ENCODE results near the gene OSBPL3. TPM values are rescaled to one million over a fixed set of nuclear protein-coding genes. Genes with fewer than 3 reads are reported as not detected.

Gene OSBPL3
- total RNA-seq, 2 experiments from 2014 or later = 41.2 to 45.1 TPM

- no peak for DNase-seq
- H3K4me3 Mint-ChIP-seq = no peak overlapping the region
- CTCF ChIA-PET = no interaction called here
- H3K9me3 Mint-ChIP-seq = peaks cover 8% of the 10 kb centered on the region
- POLR2A ChIA-PET = no interaction called here
- peaks cover 5% of the 10 kb centered on the region for H3K4me1 Mint-ChIP-seq (ENCODE audit: low read depth)
- no peak overlapping the region for H3K27ac Mint-ChIP-seq
- H3K27me3 Mint-ChIP-seq = no peaks in the 10 kb centered on the region
- H3K36me3 Mint-ChIP-seq = peaks cover 10% of the 10 kb centered on the region
- intact Hi-C loops (cut with micrococcal nuclease) = no loop called here
Observed at GRCh38 chr7:24783698-24784097, 196.3 kb downstream of the OSBPL3 start.

- H3K36me3 Mint-ChIP-seq = peaks cover 10% of the 10 kb centered on the region
- H3K27ac Mint-ChIP-seq = no peak overlapping the region
- H3K9me3 Mint-ChIP-seq = peaks cover 8% of the 10 kb centered on the region
- POLR2A ChIA-PET = no interaction called here
- H3K4me1 Mint-ChIP-seq (ENCODE audit: low read depth) = peaks cover 5% of the 10 kb centered on the region
- H3K27me3 Mint-ChIP-seq = no peaks in the 10 kb centered on the region
- DNase-seq = no peak
- intact Hi-C loops (cut with micrococcal nuclease) = no loop called here
- no peak overlapping the region for H3K4me3 Mint-ChIP-seq
- CTCF ChIA-PET = interaction anchor here (0.5 to 1.9 kb wide), 2 partner anchors 289 to 314 kb away, joined by 3 to 5 read pairs; no protein-coding TSS in a partner anchor
Observed at GRCh38 chr7:24781106-24781505, 198.9 kb downstream of the OSBPL3 start.

DNA sequence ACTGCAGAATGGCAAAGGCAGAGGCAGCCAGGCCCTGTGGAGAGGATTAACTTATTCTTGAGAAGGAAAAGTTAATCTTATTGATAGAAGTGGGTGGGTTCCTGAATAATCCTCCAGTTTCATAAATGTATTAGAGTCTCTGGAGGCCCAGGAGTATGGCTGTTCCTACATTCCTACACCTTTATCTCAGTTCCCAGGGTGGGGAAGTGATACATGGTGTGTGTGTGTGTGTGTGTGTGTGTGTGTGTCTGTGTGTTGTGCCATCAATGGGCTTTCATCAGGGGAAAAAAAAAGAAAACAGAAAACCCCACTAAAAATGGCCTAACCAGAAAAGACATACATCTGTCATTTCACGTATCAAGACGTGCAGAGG lies 200.7 kb downstream of the OSBPL3 start:
- DNase-seq = no peak
- peaks cover 8% of the 10 kb centered on the region for H3K9me3 Mint-ChIP-seq
- POLR2A ChIA-PET = interaction anchor here (1.0 kb wide), 1 partner anchor 29 kb away, joined by 3 read pairs; no protein-coding TSS in a partner anchor
- H3K4me1 Mint-ChIP-seq (ENCODE audit: low read depth) = peaks cover 5% of the 10 kb centered on the region
- no peaks in the 10 kb centered on the region for H3K27me3 Mint-ChIP-seq
- H3K4me3 Mint-ChIP-seq = no peak overlapping the region
- H3K36me3 Mint-ChIP-seq = peaks cover 10% of the 10 kb centered on the region
- CTCF ChIA-PET = interaction anchor here (1.0 kb wide), 1 partner anchor 291 kb away, joined by 3 read pairs; no protein-coding TSS in a partner anchor
- intact Hi-C loops (cut with micrococcal nuclease) = no loop called here
- no peak overlapping the region for H3K27ac Mint-ChIP-seq

- Mint-ChIP-seq H3K4me1 (ENCODE audit: low read depth) (peaks cover 5% of the 10 kb centered on the region), H3K36me3 (peaks cover 7% of the 10 kb centered on the region), H3K27me3 (no peaks in the 10 kb centered on the region), H3K9me3 (peaks cover 5% of the 10 kb centered on the region), H3K4me3 (no peak overlapping the region), H3K27ac (no peak overlapping the region)
- intact Hi-C loops (cut with micrococcal nuclease) = no loop called here
- DNase-seq = peak; percentile 44
- POLR2A ChIA-PET = interaction anchor here (1.0 kb wide), 1 partner anchor 28 kb away, joined by 3 read pairs; no protein-coding TSS in a partner anchor
- CTCF ChIA-PET = interaction anchor here (1.0 kb wide), 1 partner anchor 291 kb away, joined by 3 read pairs; no protein-coding TSS in a partner anchor
Observed at GRCh38 chr7:24778543-24779282, 201.3 kb downstream of the OSBPL3 start.

GRCh38 chr7:24777806-24778205 lies 202.2 kb downstream of the OSBPL3 start:
- ChIA-PET CTCF (interaction anchor here (1.3 kb wide), 1 partner anchor 35 kb away, joined by 8 read pairs; no protein-coding TSS in a partner anchor), POLR2A (no interaction called here)
- peaks cover 5% of the 10 kb centered on the region for H3K4me1 Mint-ChIP-seq (ENCODE audit: low read depth)
- intact Hi-C loops (cut with micrococcal nuclease) = no loop called here
- no peak overlapping the region for H3K27ac Mint-ChIP-seq
- DNase-seq = no peak
- H3K4me3 Mint-ChIP-seq = no peak overlapping the region
- H3K9me3 Mint-ChIP-seq = no peaks in the 10 kb centered on the region
- H3K27me3 Mint-ChIP-seq = no peaks in the 10 kb centered on the region
- H3K36me3 Mint-ChIP-seq = peaks cover 1% of the 10 kb centered on the region

DNA sequence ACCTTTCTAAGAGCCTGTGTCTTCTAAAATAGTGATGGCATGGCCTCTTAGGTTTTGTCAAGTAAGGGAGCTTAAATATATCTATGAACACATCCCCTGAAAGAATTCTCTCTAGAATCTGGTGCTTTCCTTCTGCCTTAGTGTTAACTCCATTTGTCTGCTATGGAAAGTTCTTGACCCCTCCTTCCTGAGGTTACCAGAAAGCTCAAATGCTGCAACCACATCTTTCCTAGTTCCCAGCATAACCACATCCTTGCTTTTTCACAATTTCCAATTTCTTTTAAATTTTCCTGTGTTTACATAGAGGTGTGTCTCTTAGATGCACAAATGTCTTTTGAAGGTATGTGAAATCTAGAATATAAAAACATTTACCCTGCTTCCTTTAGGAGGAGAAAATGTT lies 206.3 kb downstream of the OSBPL3 start:
- intact Hi-C loops (cut with micrococcal nuclease) = no loop called here
- ChIA-PET POLR2A (no interaction called here), CTCF (no interaction called here)

DNA sequence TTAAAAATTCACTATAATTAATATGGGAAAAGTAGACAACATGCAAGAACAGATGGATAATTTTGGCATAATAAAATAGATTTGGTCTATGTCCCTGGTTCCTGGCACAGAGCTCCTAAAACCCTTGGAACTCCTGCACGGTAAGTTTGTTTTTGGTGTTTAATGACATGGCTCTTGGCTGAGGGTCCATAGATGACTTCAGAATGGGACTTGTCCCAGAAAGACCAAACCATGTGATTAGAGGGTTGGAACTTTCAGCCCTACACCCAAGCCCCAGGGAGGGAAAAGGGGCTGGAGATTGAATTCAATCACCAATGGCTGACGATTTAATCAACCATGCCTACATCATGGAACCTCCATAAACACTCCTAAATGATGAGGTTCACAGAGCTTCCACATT lies 210.1 kb downstream of the OSBPL3 start:
- no peaks in the 10 kb centered on the region for H3K4me1 Mint-ChIP-seq (ENCODE audit: low read depth)
- H3K27me3 Mint-ChIP-seq = peaks cover 20% of the 10 kb centered on the region
- H3K36me3 Mint-ChIP-seq = peaks cover 7% of the 10 kb centered on the region
- H3K9me3 Mint-ChIP-seq = no peaks in the 10 kb centered on the region
- no peak overlapping the region for H3K27ac Mint-ChIP-seq
- no peak overlapping the region for H3K4me3 Mint-ChIP-seq
- ChIA-PET CTCF (no interaction called here), POLR2A (interaction anchor here (0.6 kb wide), 1 partner anchor 14 kb away, joined by 3 read pairs; no protein-coding TSS in a partner anchor)
- intact Hi-C loops (cut with micrococcal nuclease) = no loop called here
- no peak for DNase-seq

More for the DNA sequence above, 206.3 kb downstream of the OSBPL3 start:
- peaks cover 7% of the 10 kb centered on the region for H3K36me3 Mint-ChIP-seq
- H3K27me3 Mint-ChIP-seq = peaks cover 5% of the 10 kb centered on the region
- H3K27ac Mint-ChIP-seq = no peak overlapping the region
- no peaks in the 10 kb centered on the region for H3K4me1 Mint-ChIP-seq (ENCODE audit: low read depth)
- no peak overlapping the region for H3K4me3 Mint-ChIP-seq
- DNase-seq = no peak
- H3K9me3 Mint-ChIP-seq = no peaks in the 10 kb centered on the region

DNA sequence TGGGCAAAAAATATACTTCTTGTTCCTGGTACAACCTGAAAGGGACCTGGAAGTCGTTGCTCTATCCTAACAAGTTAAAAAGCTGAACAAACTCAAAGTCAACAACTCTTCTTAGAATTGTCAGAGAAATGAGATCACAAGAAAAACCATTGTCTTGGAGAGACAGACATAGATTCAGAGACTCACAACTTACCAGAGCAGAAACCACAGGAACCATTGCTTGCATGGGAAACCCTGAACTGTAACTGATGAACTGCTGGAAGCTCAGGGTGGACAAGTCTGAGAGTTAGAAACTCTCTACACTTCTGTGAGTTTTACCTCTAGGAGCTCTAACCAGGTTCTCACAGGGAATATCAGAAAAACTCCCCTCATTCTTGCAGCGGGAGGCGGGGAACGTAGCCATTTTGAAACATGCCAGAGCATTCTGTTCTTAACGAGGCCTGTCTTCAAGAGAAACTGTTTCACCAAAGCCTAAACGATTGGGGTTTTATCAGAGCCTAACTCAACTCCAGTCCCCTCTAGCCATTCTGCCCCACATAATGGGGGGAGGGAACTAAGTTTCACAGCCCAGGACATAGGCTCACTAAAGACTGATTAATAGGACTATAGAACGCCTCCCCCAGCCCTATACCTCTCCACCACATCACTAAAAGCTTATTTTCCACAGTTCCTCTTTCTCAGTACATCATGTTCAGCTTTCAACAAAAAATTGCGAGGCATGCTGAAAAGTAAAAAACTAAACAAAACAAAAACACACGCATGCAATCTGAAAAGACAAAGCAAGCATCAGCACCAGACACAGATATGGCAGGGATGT lies 210.8 kb downstream of the OSBPL3 start:
- Mint-ChIP-seq H3K27me3 (peaks cover 23% of the 10 kb centered on the region), H3K36me3 (peaks cover 7% of the 10 kb centered on the region), H3K27ac (no peak overlapping the region), H3K4me3 (no peak overlapping the region), H3K4me1 (ENCODE audit: low read depth) (no peaks in the 10 kb centered on the region), H3K9me3 (no peaks in the 10 kb centered on the region)
- intact Hi-C loops (cut with micrococcal nuclease) = no loop called here
- no peak for DNase-seq
- CTCF ChIA-PET = no interaction called here
- POLR2A ChIA-PET = no interaction called here

- no peak for DNase-seq
- Mint-ChIP-seq H3K27ac (no peak overlapping the region), H3K4me1 (ENCODE audit: low read depth) (no peaks in the 10 kb centered on the region), H3K4me3 (no peak overlapping the region), H3K27me3 (peaks cover 27% of the 10 kb centered on the region), H3K36me3 (peaks cover 7% of the 10 kb centered on the region), H3K9me3 (no peaks in the 10 kb centered on the region)
- intact Hi-C loops (cut with micrococcal nuclease) = no loop called here
- ChIA-PET CTCF (interaction anchor here (0.9 kb wide), 1 partner anchor 326 kb away, joined by 4 read pairs; no protein-coding TSS in a partner anchor), POLR2A (no interaction called here)
Observed at GRCh38 chr7:24767878-24768569, 212.0 kb downstream of the OSBPL3 start.

GRCh38 chr7:24764972-24765744 lies 214.8 kb downstream of the OSBPL3 start:
- Mint-ChIP-seq H3K4me3 (no peak overlapping the region), H3K4me1 (ENCODE audit: low read depth) (no peaks in the 10 kb centered on the region), H3K9me3 (peaks cover 6% of the 10 kb centered on the region), H3K36me3 (no peaks in the 10 kb centered on the region), H3K27ac (no peak overlapping the region), H3K27me3 (peaks cover 44% of the 10 kb centered on the region)
- DNase-seq = no peak
- intact Hi-C loops (cut with micrococcal nuclease) = no loop called here
- ChIA-PET POLR2A (no interaction called here), CTCF (interaction anchor here (1.3 to 2.7 kb wide), 3 partner anchors 9 to 333 kb away, joined by 4 to 8 read pairs (median 6); no protein-coding TSS in a partner anchor)

DNA sequence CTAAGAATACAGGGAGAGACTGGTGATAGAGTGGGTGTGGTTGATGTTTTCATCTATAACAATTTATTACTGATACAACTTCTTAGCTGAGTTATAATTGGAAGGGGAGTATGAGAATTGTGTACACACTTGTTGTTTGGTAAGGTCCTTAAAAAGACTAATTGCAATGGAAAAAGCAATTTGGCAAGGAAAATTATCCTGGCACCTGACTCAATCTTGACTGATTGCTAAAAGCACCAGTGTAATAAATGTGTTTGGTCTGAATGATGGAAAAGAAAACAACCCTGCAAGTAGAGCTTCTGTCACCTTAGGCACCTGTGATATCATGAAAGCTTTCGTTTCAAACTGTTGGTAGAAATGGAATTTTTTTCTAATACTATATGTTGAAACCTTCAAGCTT lies 216.0 kb downstream of the OSBPL3 start:
- peaks cover 50% of the 10 kb centered on the region for H3K27me3 Mint-ChIP-seq
- DNase-seq = no peak
- ChIA-PET CTCF (interaction anchor here (1.3 to 2.7 kb wide), 3 partner anchors 8 to 334 kb away, joined by 4 to 8 read pairs (median 6); no protein-coding TSS in a partner anchor), POLR2A (no interaction called here)
- no peaks in the 10 kb centered on the region for H3K36me3 Mint-ChIP-seq
- H3K9me3 Mint-ChIP-seq = peaks cover 6% of the 10 kb centered on the region
- no peak overlapping the region for H3K27ac Mint-ChIP-seq
- H3K4me3 Mint-ChIP-seq = no peak overlapping the region
- intact Hi-C loops (cut with micrococcal nuclease) = no loop called here
- H3K4me1 Mint-ChIP-seq (ENCODE audit: low read depth) = no peaks in the 10 kb centered on the region
